H1 (cell line): ENCODE results near the gene CD151. TPM values are rescaled to one million over a fixed set of nuclear protein-coding genes. Genes with fewer than 3 reads are reported as not detected.

Experiments
- CTCF ChIA-PET: fragments of 300-600 bp; sonication (Branson Sonifier 250); formaldehyde crosslinking; loops from one replicate; lab custom pipeline; 2021; ENCODE audit not compliant: partially characterized antibody; lab: Charles Lee
- POLR2A ChIA-PET: fragments of 300-600 bp; sonication (Branson Sonifier 250); formaldehyde crosslinking; loops from one replicate; lab custom pipeline; 2021; ENCODE audit warnings: inconsistent platforms; ENCODE audit not compliant: partially characterized antibody; lab: Charles Lee
- DNase-seq, 2 experiments: peaks; one replicate each; pipeline versions ENCODE4 v3.0.0 to v3.0.0-alpha.2; 2010 to 2022; ENCODE audit warnings: low spot score in 2 of 2, low read depth in 1 of 2, mixed read lengths in 1 of 2
- FAIRE-seq: peaks from 2 replicates; lab custom pipeline; 2011; peaks lifted over from hg19 to GRCh38; lab: Jason Lieb, UNC
- H2AFZ ChIP-seq: 2 replicates; pipeline ENCODE4 v1.8.1; 2012; ENCODE audit warnings: low read length, inconsistent platforms
- H2AK5ac ChIP-seq: 2 replicates; pipeline ENCODE4 v1.6.1; 2013; ENCODE audit warnings: low read depth, low read length
- H2BK120ac ChIP-seq: replicated peaks from 2 replicates; pipeline ENCODE3; 2013; ENCODE audit warnings: low read depth, low read length, inconsistent platforms
- H2BK12ac ChIP-seq: 2 replicates; pipeline ENCODE4 v1.6.1; 2013; ENCODE audit warnings: low read depth, low read length
- H2BK15ac ChIP-seq: 2 replicates; pipeline ENCODE4 v1.6.1; 2013; ENCODE audit warnings: low read length
- H2BK20ac ChIP-seq: 2 replicates; pipeline ENCODE4 v1.6.1; 2013; ENCODE audit warnings: low read length
- H2BK5ac ChIP-seq: 2 replicates; pipeline ENCODE4 v1.6.1; 2013; ENCODE audit warnings: low read depth, low read length
- H3K14ac ChIP-seq: 2 replicates; pipeline ENCODE4 v1.6.1; 2013; ENCODE audit warnings: inconsistent platforms; ENCODE audit not compliant: insufficient read length
- H3K18ac ChIP-seq: 2 replicates; pipeline ENCODE4 v1.6.1; 2013; ENCODE audit warnings: low read length; ENCODE audit errors: extremely low read depth
- H3K23ac ChIP-seq: 2 replicates; pipeline ENCODE4 v1.6.1; 2013; ENCODE audit warnings: inconsistent platforms; ENCODE audit not compliant: insufficient read length
- H3K23me2 ChIP-seq: 2 replicates; pipeline ENCODE4 v1.6.1; 2013; ENCODE audit warnings: low read depth, low read length
- H3K27ac ChIP-seq: 2 replicates; pipeline ENCODE4 v1.6.1; 2011; ENCODE audit warnings: low read depth, low read length, inconsistent platforms
- H3K27me3 ChIP-seq, 4 experiments: replicated peaks in 1 of 4; 1 replicate in 1 of 4; 2 replicates in 3 of 4; pipeline versions ENCODE4 v1.6.1 to v1.8.1; 2011 to 2013; ENCODE audit warnings: low read length in 3 of 4, mild to moderate bottlenecking in 3 of 4, inconsistent platforms in 2 of 4, mixed read lengths in 2 of 4, moderate library complexity in 1 of 4; ENCODE audit not compliant: control insufficient read depth in 3 of 4, insufficient read depth in 3 of 4; ENCODE audit errors: extremely low read depth in 1 of 4
- H3K36me3 ChIP-seq, 4 experiments: 2 replicates each; pipeline versions ENCODE4 v1.6.1 to v1.8.1; 2011 to 2013; ENCODE audit warnings: mild to moderate bottlenecking in 4 of 4, low read length in 3 of 4, moderate library complexity in 2 of 4, control low read depth in 1 of 4, inconsistent platforms in 1 of 4; ENCODE audit not compliant: insufficient read depth in 4 of 4, control insufficient read depth in 2 of 4
- H3K4ac ChIP-seq: replicated peaks from 2 replicates; pipeline ENCODE3; 2013; ENCODE audit warnings: low read length, low read depth, mixed read lengths, inconsistent platforms; ENCODE audit not compliant: insufficient read length
- H3K4me1 ChIP-seq, 4 experiments: replicated peaks in 1 of 4; 1 replicate in 1 of 4; 2 replicates in 3 of 4; pipeline versions ENCODE4 v1.6.1 to v1.8.1; 2011 to 2013; ENCODE audit warnings: low read length in 3 of 4, inconsistent platforms in 2 of 4, mixed read lengths in 1 of 4; ENCODE audit not compliant: insufficient read depth in 4 of 4, control insufficient read depth in 3 of 4
- H3K4me2 ChIP-seq, 2 experiments: 2 replicates each; pipeline versions ENCODE4 v1.6.1 to v1.8.1; 2011 to 2013; ENCODE audit warnings: low read depth in 2 of 2, low read length in 2 of 2, control low read depth in 1 of 2, inconsistent platforms in 1 of 2, mild to moderate bottlenecking in 1 of 2; ENCODE audit not compliant: insufficient read depth in 1 of 2
- H3K4me3 ChIP-seq, 4 experiments: fragments of 200-600, 300-600 bp in 1 of 4; sonication (generic), shearing (Covaris generic), sonication (Bioruptor Twin) in 1 of 4; 2 replicates each; pipeline versions ENCODE4 v1.5.1 to v1.8.1; 2011 to 2016; ENCODE audit warnings: low read length in 4 of 4, low read depth in 3 of 4, control low read depth in 2 of 4, inconsistent platforms in 2 of 4, mild to moderate bottlenecking in 2 of 4, mixed read lengths in 1 of 4, moderate library complexity in 1 of 4; ENCODE audit not compliant: insufficient read depth in 2 of 4; ENCODE audit errors: extremely low read depth in 1 of 4
- H3K56ac ChIP-seq: replicated peaks from 2 replicates; pipeline ENCODE3; 2013; ENCODE audit warnings: low read depth, mild to moderate bottlenecking, mixed read lengths, low read length, inconsistent platforms; ENCODE audit not compliant: insufficient read length
- H3K79me1 ChIP-seq: 2 replicates; pipeline ENCODE4 v1.6.1; 2013; ENCODE audit warnings: low read depth, low read length, control low read depth
- H3K79me2 ChIP-seq, 2 experiments: 2 replicates each; pipeline versions ENCODE4 v1.6.1 to v1.8.1; 2012 to 2013; ENCODE audit warnings: low read length in 2 of 2, mild to moderate bottlenecking in 2 of 2, inconsistent platforms in 1 of 2; ENCODE audit not compliant: insufficient read depth in 2 of 2, control insufficient read depth in 1 of 2
- H3K9ac ChIP-seq, 4 experiments: replicated peaks in 1 of 4; 1 replicate in 1 of 4; 2 replicates in 3 of 4; pipeline versions ENCODE4 v1.6.1 to v1.8.1; 2011 to 2013; ENCODE audit warnings: low read depth in 3 of 4, low read length in 3 of 4, control low read depth in 2 of 4, mild to moderate bottlenecking in 2 of 4, moderate library complexity in 2 of 4, inconsistent platforms in 1 of 4; ENCODE audit errors: extremely low read depth in 1 of 4
- H3K9me3 ChIP-seq, 2 experiments: 2 replicates each; pipeline versions ENCODE4 v1.6.1 to v1.8.1; 2012 to 2013; ENCODE audit warnings: mild to moderate bottlenecking in 2 of 2, moderate library complexity in 2 of 2, control low read depth in 1 of 2, inconsistent platforms in 1 of 2, low read depth in 1 of 2, low read length in 1 of 2, mixed read lengths in 1 of 2; ENCODE audit not compliant: insufficient read depth in 2 of 2
- H4K20me1 ChIP-seq, 2 experiments: replicated peaks in 1 of 2; 2 replicates each; pipeline versions ENCODE3 to v1.8.1; 2011 to 2013; ENCODE audit warnings: inconsistent platforms in 2 of 2, low read length in 2 of 2, mild to moderate bottlenecking in 1 of 2; ENCODE audit not compliant: insufficient read depth in 2 of 2, control insufficient read depth in 1 of 2
- H4K5ac ChIP-seq: 2 replicates; pipeline ENCODE4 v1.6.1; 2013; ENCODE audit warnings: low read length, low read depth, mixed read lengths, inconsistent platforms; ENCODE audit not compliant: insufficient read length
- H4K8ac ChIP-seq: 2 replicates; pipeline ENCODE4 v1.8.0; 2013; ENCODE audit warnings: mild to moderate bottlenecking, moderate library complexity, low read length, inconsistent platforms; ENCODE audit not compliant: insufficient read depth; ENCODE audit errors: extremely low read depth
- H4K91ac ChIP-seq: replicated peaks from 2 replicates; pipeline ENCODE3; 2013; ENCODE audit warnings: low read length, mixed read lengths, inconsistent platforms; ENCODE audit not compliant: insufficient read length
- BCL11A ChIP-seq, 2 experiments: IDR thresholded peaks; one replicate each; pipeline ENCODE4 v1.6.1; 2011; ENCODE audit warnings: low read depth in 2 of 2, low read length in 2 of 2, mild to moderate bottlenecking in 2 of 2
- CHD1 ChIP-seq: IDR thresholded peaks from 2 replicates; pipeline ENCODE4 v1.6.1; 2012; ENCODE audit warnings: low read depth, low read length, improper control_type of control experiment
- CHD2 ChIP-seq: IDR thresholded peaks from 2 replicates; pipeline ENCODE4 v1.6.1; 2012; ENCODE audit warnings: low read length, improper control_type of control experiment
- CTBP2 ChIP-seq: IDR thresholded peaks from 2 replicates; pipeline ENCODE4 v1.7.0; 2011; ENCODE audit warnings: borderline replicate concordance, mild to moderate bottlenecking, moderate library complexity, mixed read lengths, low read length; ENCODE audit not compliant: insufficient read depth, insufficient read length
- CTCF ChIP-seq, 3 experiments: IDR thresholded peaks; 1 replicate in 2 of 3; 2 replicates in 1 of 3; pipeline versions ENCODE4 v1.5.1 to v1.6.1; 2011; ENCODE audit warnings: low read length in 3 of 3, mild to moderate bottlenecking in 3 of 3, inconsistent platforms in 2 of 3, low read depth in 1 of 3, moderate library complexity in 1 of 3; ENCODE audit not compliant: insufficient read depth in 1 of 3; ENCODE audit errors: control extremely low read depth in 1 of 3
- PHF8 ChIP-seq: fragments of 200-600 bp; sonication (generic); conservative IDR thresholded peaks from 2 replicates; pipeline ENCODE4 v1.7.1; 2012; ENCODE audit warnings: low read depth, mild to moderate bottlenecking, inconsistent platforms, low read length, moderate library complexity
- RBBP5 ChIP-seq: IDR thresholded peaks from 2 replicates; pipeline ENCODE4 v1.7.1; 2012; ENCODE audit warnings: low read depth, mild to moderate bottlenecking, inconsistent platforms, low read length, moderate library complexity, borderline replicate concordance
- RXRA ChIP-seq: IDR thresholded peaks from 2 replicates; pipeline ENCODE4 v1.6.1; 2011; ENCODE audit warnings: low read depth, mild to moderate bottlenecking, low read length, moderate library complexity; ENCODE audit not compliant: insufficient read depth
- TEAD4 ChIP-seq: IDR thresholded peaks from 2 replicates; pipeline ENCODE4 v1.6.1; 2012; ENCODE audit warnings: low read depth, low read length, inconsistent platforms, mixed read lengths
- WGBS, 2 experiments: shearing (Covaris generic) in 1 of 2; methylation state at CpG; one replicate each; pipeline versions ENCODE4 v1.1.6 to v1.1.7; 2013 to 2015; ENCODE audit warnings: low lambda C conversion rate in 2 of 2, mixed read lengths in 2 of 2, inconsistent platforms in 1 of 2, low coverage in 1 of 2, missing lambda C conversion rate in 1 of 2; ENCODE audit not compliant: insufficient replicate concordance in 2 of 2, insufficient coverage in 1 of 2, insufficient read length in 1 of 2; ENCODE audit errors: extremely low coverage in 1 of 2, missing lambda C conversion rate in 1 of 2; 5-methylcytosine and 5-hydroxymethylcytosine counted together
- polyA plus RNA-seq, 7 experiments: library from polyadenylated mRNA; depleted of rRNA in 3 of 7; stranded (reverse) in 5 of 7; unstranded in 2 of 7; fragments of >200 nt in 5 of 7; fragments of 200-250 nt in 2 of 7; gene quantifications; 1 replicate in 5 of 7; 2 replicates in 1 of 7; 4 replicates in 1 of 7; pipeline versions ENCODE4 v1.2.1 to v1.2.3, GENCODE V29; 2011 to 2013; ENCODE audit warnings: missing spikeins in 2 of 7, mixed read lengths in 2 of 7
- total RNA-seq: library from RNA; stranded (reverse); fragmentation: NEBNext Ultra II Directional; extraction: Animal tissue kit (Norgen Biotek cat#: 25700); gene quantifications from 2 replicates; pipeline ENCODE4 v1.2.1, GENCODE V29; 2021

The CD151 gene
- total and polyA plus RNA-seq, 2 of the 8 experiments (the other 6 are each of a cell fraction or from before 2014, with no cell fraction given): 101 to 212 TPM

GRCh38 chr11:868394-868793, 35.6 kb downstream of the CD151 start:
- Histone ChIP-seq H4K91ac (no peak overlapping the region), H2BK15ac (no peak overlapping the region), H2BK20ac (no peak overlapping the region), H3K18ac (no peak overlapping the region), H3K27ac (no peak overlapping the region), H3K23me2 (no peaks in the 10 kb centered on the region), H2AK5ac (no peak overlapping the region), H4K5ac (no peak overlapping the region), H4K8ac (no peak overlapping the region), H3K9ac (no peak overlapping the region), H2BK5ac (no peak overlapping the region), H3K9me3 (no peaks in the 10 kb centered on the region), H3K27me3 (no peaks in the 10 kb centered on the region), H2AFZ (no peak overlapping the region), H3K23ac (no peak overlapping the region), H2BK120ac (no peak overlapping the region), H4K20me1 (peaks cover 13 to 34% of the 10 kb centered on the region in 2 experiments), H3K14ac (no peak overlapping the region), H3K56ac (no peak overlapping the region), H2BK12ac (no peak overlapping the region), H3K36me3 (peaks cover 0 to 4% (median 0%) of the 10 kb centered on the region in 4 experiments; a peak in 3 of 8 replicates), H3K79me1 (no peaks in the 10 kb centered on the region), H3K4ac (no peak overlapping the region), H3K4me1 (peaks cover 0 to 20% (median 14%) of the 10 kb centered on the region in 4 experiments; a peak in 6 of 7 replicates), H3K4me2 (no peak overlapping the region), H3K4me3 (no peak overlapping the region), H3K79me2 (no peaks in the 10 kb centered on the region)
- ChIA-PET POLR2A (interaction anchor here (0.6 to 4.8 kb wide), 9 partner anchors 8 to 185 kb away, joined by 3 to 24 read pairs (median 4); no protein-coding TSS in a partner anchor), CTCF (interaction anchor here (0.9 to 6.3 kb wide), 8 partner anchors 9 to 182 kb away, joined by 3 to 35 read pairs (median 5); no protein-coding TSS in a partner anchor)
- 89% methylated on average over 17 of the region's 17 CpGs; no CpG with 5 or more reads in 1 of the 2 experiments for WGBS, 2 experiments
- TF ChIP-seq TEAD4 (no peak), RBBP5 (no peak), CTCF (IDR thresholded peaks at IDR 0.05; ENCODE audit: control extremely low read depth in 1 of 3, insufficient read depth in 1 of 3, low read depth in 1 of 3, low read length in 3 of 3) (no peak), CHD2 (no peak), BCL11A (IDR thresholded peaks at IDR 0.05; ENCODE audit: low read depth in 2 of 2, low read length in 2 of 2) (no peak), CHD1 (no peak), CTBP2 (no peak), RXRA (no peak), PHF8 (no peak)
- DNase-seq (no peak), FAIRE-seq (no peak)
